MCF 10A (cell line): Measurements from ENCODE around the gene SNX30. TPM values are rescaled to one million over a fixed set of nuclear protein-coding genes. Genes with fewer than 3 reads are reported as not detected.

Experiments
- BruUV-seq: library from RNA; stranded (reverse); fragments of 400-500 nt; replicated peaks from 2 replicates; lab custom pipeline; 2021; lab: Mats Ljungman, UMichigan
- CTCF ChIA-PET: fragments of 300-600 bp; sonication (Branson Sonifier 250); formaldehyde crosslinking; extraction: SDS; loops from one replicate; lab custom pipeline; 2021; ENCODE audit warnings: antibody characterized with exemption, inconsistent platforms; lab: Yijun Ruan, JAX
- POLR2A ChIA-PET: fragments of 300-600, 350-650 bp; sonication (Branson Sonifier 250); formaldehyde crosslinking; extraction: SDS; loops from one replicate; lab custom pipeline; 2020; ENCODE audit warnings: antibody characterized with exemption, inconsistent platforms; lab: Yijun Ruan, JAX
- DNase-seq: peaks from one replicate; pipeline ENCODE4 v3.0.0-alpha.2; 2018; ENCODE audit not compliant: unreplicated experiment
- H3K27ac Mint-ChIP-seq: one replicate; pipeline ENCODE4 v1.8.0; 2022; ENCODE audit warnings: mild to moderate bottlenecking, low read depth, mixed read lengths; ENCODE audit not compliant: unreplicated experiment
- H3K27me3 Mint-ChIP-seq: one replicate; pipeline ENCODE4 v1.8.0; 2022; ENCODE audit warnings: mixed read lengths; ENCODE audit not compliant: insufficient read depth, unreplicated experiment
- H3K36me3 Mint-ChIP-seq: one replicate; pipeline ENCODE4 v1.8.0; 2022; ENCODE audit warnings: mild to moderate bottlenecking, moderate library complexity, mixed read lengths; ENCODE audit not compliant: insufficient read depth, unreplicated experiment
- H3K4me1 Mint-ChIP-seq: one replicate; pipeline ENCODE4 v1.8.0; 2022; ENCODE audit warnings: mixed read lengths; ENCODE audit not compliant: insufficient read depth, unreplicated experiment
- H3K4me3 Mint-ChIP-seq: one replicate; pipeline ENCODE4 v1.8.0; 2022; ENCODE audit warnings: mild to moderate bottlenecking, moderate library complexity, mixed read lengths; ENCODE audit not compliant: unreplicated experiment
- H3K9me3 Mint-ChIP-seq: one replicate; pipeline ENCODE4 v1.8.0; 2022; ENCODE audit warnings: mixed read lengths; ENCODE audit not compliant: unreplicated experiment
- CTCF ChIP-seq: fragments of 200-600 bp; IDR thresholded peaks from one replicate; pipeline ENCODE4 v1.8.0; 2022; ENCODE audit warnings: antibody characterized with exemption, mild to moderate bottlenecking; ENCODE audit not compliant: unreplicated experiment
- intact Hi-C: fragments of 100-400 bp; cut with micrococcal nuclease; formaldehyde crosslinking; loops from 2 replicates; pipeline ENCODE4 v1.14.1; 2022
- total RNA-seq: library from RNA; stranded (reverse); gene quantifications from 2 replicates; pipeline ENCODE4 v1.2.3, GENCODE V29; 2022

SNX30 gene
- total RNA-seq, 1 experiment from 2014 or later = 9.6 TPM

- H3K27ac Mint-ChIP-seq = no peak overlapping the region
- no peaks in the 10 kb centered on the region for H3K36me3 Mint-ChIP-seq
- no peaks in the 10 kb centered on the region for H3K27me3 Mint-ChIP-seq
- peaks cover 19% of the 10 kb centered on the region for H3K4me1 Mint-ChIP-seq
- ChIA-PET POLR2A (no interaction called here), CTCF (interaction anchor here (0.6 to 1.9 kb wide), 4 partner anchors 22 to 161 kb away, joined by 3 to 14 read pairs (median 6); no protein-coding TSS in a partner anchor)
- peaks cover 7% of the 10 kb centered on the region for H3K9me3 Mint-ChIP-seq
- intact Hi-C loops = no loop called here
- TF ChIP-seq CTCF = no peak
- no peak for DNase-seq
- H3K4me3 Mint-ChIP-seq = no peak overlapping the region
- no TSS peak for BruUV-seq
These were observed 130.1 kb downstream of the SNX30 start for GRCh38 chr9:112880650-112881049.

GRCh38 chr9:112881331-112881730, 130.8 kb downstream of the SNX30 start:
- DNase-seq = peak; percentile 45
- H3K4me3 Mint-ChIP-seq = no peak overlapping the region
- no peaks in the 10 kb centered on the region for H3K36me3 Mint-ChIP-seq
- no peak for TF ChIP-seq CTCF
- intact Hi-C loops = no loop called here
- no TSS peak for BruUV-seq
- H3K9me3 Mint-ChIP-seq = peaks cover 7% of the 10 kb centered on the region
- no peaks in the 10 kb centered on the region for H3K27me3 Mint-ChIP-seq
- H3K4me1 Mint-ChIP-seq = peaks cover 19% of the 10 kb centered on the region
- H3K27ac Mint-ChIP-seq = no peak overlapping the region
- POLR2A ChIA-PET = no interaction called here
- CTCF ChIA-PET = interaction anchor here (0.6 to 1.9 kb wide), 3 partner anchors 8 to 162 kb away, joined by 3 to 14 read pairs (median 3); no protein-coding TSS in a partner anchor

GRCh38 chr9:112884101-112884500, 133.5 kb downstream of the SNX30 start:
- H3K27ac Mint-ChIP-seq = no peak overlapping the region
- no peaks in the 10 kb centered on the region for H3K36me3 Mint-ChIP-seq
- POLR2A ChIA-PET = no interaction called here
- CTCF ChIA-PET = interaction anchor here (0.6 to 0.9 kb wide), 2 partner anchors 19 to 76 kb away, joined by 3 read pairs; no protein-coding TSS in a partner anchor
- no peak for DNase-seq
- H3K9me3 Mint-ChIP-seq = peaks cover 7% of the 10 kb centered on the region
- BruUV-seq = no TSS peak
- H3K4me3 Mint-ChIP-seq = no peak overlapping the region
- intact Hi-C loops = no loop called here
- H3K27me3 Mint-ChIP-seq = no peaks in the 10 kb centered on the region
- peaks cover 19% of the 10 kb centered on the region for H3K4me1 Mint-ChIP-seq
- TF ChIP-seq CTCF = no peak

GRCh38 chr9:112884721-112885120, 134.2 kb downstream of the SNX30 start:
- no TSS peak for BruUV-seq
- CTCF ChIA-PET = interaction anchor here (0.9 kb wide), 1 partner anchor 18 kb away, joined by 3 read pairs; no protein-coding TSS in a partner anchor
- intact Hi-C loops = no loop called here
- H3K27me3 Mint-ChIP-seq = no peaks in the 10 kb centered on the region
- no peak overlapping the region for H3K27ac Mint-ChIP-seq
- no peak overlapping the region for H3K4me3 Mint-ChIP-seq
- H3K9me3 Mint-ChIP-seq = peaks cover 7% of the 10 kb centered on the region
- no peak for TF ChIP-seq CTCF
- no peaks in the 10 kb centered on the region for H3K36me3 Mint-ChIP-seq
- POLR2A ChIA-PET = no interaction called here
- no peak for DNase-seq
- peaks cover 19% of the 10 kb centered on the region for H3K4me1 Mint-ChIP-seq
